GM12872 (cell line): ENCODE data around the gene ALCAM.

Source experiments
- CTCF ChIP-seq: IDR thresholded peaks from 3 replicates; pipeline ENCODE4 v1.5.1; 2011; ENCODE audit warnings: low read depth, mild to moderate bottlenecking, low read length, moderate library complexity; ENCODE audit not compliant: insufficient read depth

ALCAM gene

GRCh38 chr3:105512061-105512460, 145.4 kb downstream of the ALCAM start:
- no peak for TF ChIP-seq CTCF

- no peak for TF ChIP-seq CTCF
These were observed 146.3 kb downstream of the ALCAM start for GRCh38 chr3:105513042-105513441.

- TF ChIP-seq CTCF: no peak
These were observed 147.2 kb downstream of the ALCAM start for GRCh38 chr3:105513886-105514285.

- TF ChIP-seq CTCF: no peak
These were observed 148.7 kb downstream of the ALCAM start for GRCh38 chr3:105515372-105515771.

GRCh38 chr3:105516972-105517371, 150.3 kb downstream of the ALCAM start:
- TF ChIP-seq CTCF: no peak

- no peak for TF ChIP-seq CTCF
These were observed 151.5 kb downstream of the ALCAM start for GRCh38 chr3:105518203-105518602.

GRCh38 chr3:105518806-105519418, 152.2 kb downstream of the ALCAM start:
- TF ChIP-seq CTCF: peak; percentile 43
